Calu3 (cell line): ENCODE data around the gene ATL2. TPM values are rescaled to one million over a fixed set of nuclear protein-coding genes. Genes with fewer than 3 reads are reported as not detected.

Source experiments
- BruUV-seq: library from RNA; stranded (reverse); fragments of 400-500 nt; replicated peaks from 2 replicates; lab custom pipeline; 2021; lab: Mats Ljungman, UMichigan
- CTCF ChIA-PET: fragments of 300-600 bp; sonication (Branson Sonifier 250); formaldehyde crosslinking; loops from one replicate; lab custom pipeline; 2022; ENCODE audit warnings: antibody characterized with exemption; lab: Charles Lee
- DNase-seq: peaks from one replicate; pipeline ENCODE4 v3.0.0; 2022
- H3K27ac Mint-ChIP-seq: one replicate; pipeline ENCODE4 v1.8.0; 2022; ENCODE audit warnings: mixed read lengths; ENCODE audit not compliant: unreplicated experiment
- H3K27me3 Mint-ChIP-seq: one replicate; pipeline ENCODE4 v1.8.0; 2022; ENCODE audit warnings: mixed read lengths; ENCODE audit not compliant: unreplicated experiment
- H3K36me3 Mint-ChIP-seq: one replicate; pipeline ENCODE4 v1.8.0; 2022; ENCODE audit warnings: mild to moderate bottlenecking, moderate library complexity, mixed read lengths; ENCODE audit not compliant: insufficient read depth, unreplicated experiment
- H3K4me1 Mint-ChIP-seq: one replicate; pipeline ENCODE4 v1.8.0; 2022; ENCODE audit warnings: mild to moderate bottlenecking, low read depth, mixed read lengths; ENCODE audit not compliant: unreplicated experiment
- H3K4me3 Mint-ChIP-seq: one replicate; pipeline ENCODE4 v1.8.0; 2022; ENCODE audit warnings: mild to moderate bottlenecking, low read depth, moderate library complexity, mixed read lengths; ENCODE audit not compliant: unreplicated experiment
- H3K9me3 Mint-ChIP-seq: one replicate; pipeline ENCODE4 v1.8.0; 2022; ENCODE audit warnings: low read depth, mixed read lengths; ENCODE audit not compliant: unreplicated experiment
- intact Hi-C: fragments of 100-400 bp; cut with micrococcal nuclease; formaldehyde crosslinking; loops from one replicate; pipeline ENCODE4 v1.10.0; 2022; ENCODE audit not compliant: unreplicated experiment
- total RNA-seq: library from RNA; stranded (reverse); gene quantifications from 2 replicates; pipeline ENCODE4 v1.2.3, GENCODE V29; 2022
- TF ChIP-seq, protein P1 (sequence below): fragments of 200-600 bp; IDR thresholded peaks from one replicate; pipeline ENCODE4 v1.8.0; 2022; ENCODE audit warnings: antibody characterized with exemption; ENCODE audit not compliant: unreplicated experiment

ATL2 gene
- total RNA-seq, 1 experiment from 2014 or later, result 118 TPM

DNA sequence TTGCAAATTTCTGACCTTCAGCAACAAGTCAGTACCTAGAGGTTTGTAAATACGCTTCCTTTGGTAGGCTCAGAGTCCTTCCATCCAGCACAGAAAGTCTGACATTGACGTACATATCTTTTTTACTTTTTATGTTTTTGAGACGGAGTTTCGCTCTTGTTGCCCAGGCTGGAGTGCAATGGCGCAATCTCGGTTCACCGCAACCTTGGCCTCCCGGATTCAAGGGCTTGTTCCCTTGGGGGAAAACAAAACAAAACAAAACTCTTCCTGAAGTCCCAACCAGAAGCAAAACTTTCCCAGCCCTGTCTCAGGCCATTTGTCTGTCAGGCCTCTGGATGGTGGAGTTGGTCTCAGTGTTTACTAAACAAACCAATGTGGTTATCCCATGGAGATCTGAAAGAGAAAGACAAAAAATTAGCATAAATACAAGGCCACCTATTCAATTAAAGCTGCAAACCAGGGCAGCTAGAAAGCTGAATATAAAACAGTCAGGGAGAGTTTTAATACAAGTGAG lies 29.6 kb upstream of the ATL2 start:
- no peaks in the 10 kb centered on the region for H3K9me3 Mint-ChIP-seq
- H3K27ac Mint-ChIP-seq, result peak overlapping the region; percentile 42
- no TSS peak for BruUV-seq
- H3K4me3 Mint-ChIP-seq, result no peak overlapping the region
- no peak for DNase-seq
- intact Hi-C loops, result no loop called here
- CTCF ChIA-PET, result interaction anchor here (0.6 to 1.0 kb wide), 2 partner anchors 33 to 160 kb away, joined by 3 read pairs; no protein-coding TSS in a partner anchor
- no peaks in the 10 kb centered on the region for H3K36me3 Mint-ChIP-seq
- peaks cover 38% of the 10 kb centered on the region for H3K4me1 Mint-ChIP-seq
- H3K27me3 Mint-ChIP-seq, result no peaks in the 10 kb centered on the region
- TF ChIP-seq, protein P1, sequence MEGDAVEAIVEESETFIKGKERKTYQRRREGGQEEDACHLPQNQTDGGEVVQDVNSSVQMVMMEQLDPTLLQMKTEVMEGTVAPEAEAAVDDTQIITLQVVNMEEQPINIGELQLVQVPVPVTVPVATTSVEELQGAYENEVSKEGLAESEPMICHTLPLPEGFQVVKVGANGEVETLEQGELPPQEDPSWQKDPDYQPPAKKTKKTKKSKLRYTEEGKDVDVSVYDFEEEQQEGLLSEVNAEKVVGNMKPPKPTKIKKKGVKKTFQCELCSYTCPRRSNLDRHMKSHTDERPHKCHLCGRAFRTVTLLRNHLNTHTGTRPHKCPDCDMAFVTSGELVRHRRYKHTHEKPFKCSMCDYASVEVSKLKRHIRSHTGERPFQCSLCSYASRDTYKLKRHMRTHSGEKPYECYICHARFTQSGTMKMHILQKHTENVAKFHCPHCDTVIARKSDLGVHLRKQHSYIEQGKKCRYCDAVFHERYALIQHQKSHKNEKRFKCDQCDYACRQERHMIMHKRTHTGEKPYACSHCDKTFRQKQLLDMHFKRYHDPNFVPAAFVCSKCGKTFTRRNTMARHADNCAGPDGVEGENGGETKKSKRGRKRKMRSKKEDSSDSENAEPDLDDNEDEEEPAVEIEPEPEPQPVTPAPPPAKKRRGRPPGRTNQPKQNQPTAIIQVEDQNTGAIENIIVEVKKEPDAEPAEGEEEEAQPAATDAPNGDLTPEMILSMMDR, result no peak

DNA sequence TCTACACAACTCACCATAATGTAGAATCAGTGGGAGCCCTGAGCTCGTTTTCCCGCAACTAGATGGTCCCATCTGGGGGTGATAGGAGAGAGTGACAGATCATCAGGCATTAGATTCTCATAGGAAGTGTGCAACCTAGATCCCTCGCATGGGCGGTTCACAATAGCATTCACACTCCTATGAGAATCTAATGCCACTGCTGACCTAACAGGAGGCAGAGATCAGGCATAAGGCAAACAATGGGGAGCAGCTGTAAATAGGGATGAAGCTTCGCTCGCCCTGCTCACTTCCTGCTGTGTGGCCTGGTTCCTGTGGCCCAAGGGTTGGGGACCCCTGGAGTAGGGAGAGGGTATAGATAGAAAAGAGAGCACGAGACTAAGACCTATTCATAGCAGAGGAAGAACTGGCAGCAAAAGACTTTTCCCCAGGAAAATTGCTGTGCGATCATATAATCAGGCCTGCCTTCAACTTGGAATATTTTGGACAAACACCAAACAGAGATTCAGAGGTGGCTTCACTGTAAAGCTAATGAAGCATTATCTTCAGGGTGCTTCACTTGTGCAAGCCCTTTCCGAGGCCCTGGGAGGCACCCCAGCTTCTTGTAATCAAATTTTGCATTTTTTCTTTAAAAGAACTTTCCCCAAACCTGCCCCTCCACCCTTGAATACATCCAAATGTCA lies 29.0 kb upstream of the ATL2 start:
- peaks cover 38% of the 10 kb centered on the region for H3K4me1 Mint-ChIP-seq
- intact Hi-C loops, result no loop called here
- no peaks in the 10 kb centered on the region for H3K9me3 Mint-ChIP-seq
- H3K27me3 Mint-ChIP-seq, result no peaks in the 10 kb centered on the region
- TF ChIP-seq, protein P1, result no peak
- H3K4me3 Mint-ChIP-seq, result no peak overlapping the region
- H3K27ac Mint-ChIP-seq, result no peak overlapping the region
- H3K36me3 Mint-ChIP-seq, result no peaks in the 10 kb centered on the region
- DNase-seq, result no peak
- BruUV-seq, result no TSS peak
- CTCF ChIA-PET, result interaction anchor here (1.0 kb wide), 1 partner anchor 10 kb away, joined by 4 read pairs; no protein-coding TSS in a partner anchor

DNA sequence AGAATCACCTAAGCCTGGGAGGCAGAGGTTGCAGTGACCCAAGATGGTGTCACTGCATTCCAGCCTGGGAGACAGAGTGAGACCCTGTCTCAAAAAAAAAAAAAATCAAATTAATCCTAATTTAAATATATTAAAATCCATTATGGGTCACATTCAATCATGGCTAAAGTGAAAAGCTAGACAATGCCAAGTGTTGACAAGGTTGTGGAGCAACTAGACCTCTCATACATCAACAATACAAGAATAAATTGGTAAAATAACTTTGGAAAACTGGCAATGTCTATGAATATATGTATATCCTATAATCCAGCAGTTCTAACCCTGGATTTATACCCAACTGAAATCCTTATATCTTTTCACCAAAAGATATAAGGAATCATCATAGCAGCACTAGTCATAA lies 23.4 kb upstream of the ATL2 start:
- Mint-ChIP-seq H3K36me3 (no peaks in the 10 kb centered on the region), H3K4me3 (no peak overlapping the region), H3K9me3 (no peaks in the 10 kb centered on the region), H3K4me1 (peaks cover 13% of the 10 kb centered on the region), H3K27ac (no peak overlapping the region), H3K27me3 (no peaks in the 10 kb centered on the region)
- BruUV-seq, result no TSS peak
- DNase-seq, result no peak
- intact Hi-C loops, result no loop called here
- CTCF ChIA-PET, result no interaction called here
- TF ChIP-seq, protein P1, result no peak

- DNase-seq, result no peak
- Mint-ChIP-seq H3K27ac (no peak overlapping the region), H3K4me1 (peaks cover 29% of the 10 kb centered on the region), H3K36me3 (no peaks in the 10 kb centered on the region), H3K9me3 (no peaks in the 10 kb centered on the region), H3K4me3 (no peak overlapping the region), H3K27me3 (no peaks in the 10 kb centered on the region)
- TF ChIP-seq, protein P1, result no peak
- BruUV-seq, result no TSS peak
- intact Hi-C loops, result no loop called here
- CTCF ChIA-PET, result interaction anchor here (0.7 kb wide), 1 partner anchor 10 kb away, joined by 5 read pairs; no protein-coding TSS in a partner anchor
Observed at GRCh38 chr2:38398739-38399138, 21.7 kb upstream of the ATL2 start.
